GM19193 (cell line): Measurements from ENCODE around the gene HEG1.

Source experiments
- POLR2A ChIP-seq: IDR thresholded peaks from 4 replicates; pipeline ENCODE4 v1.6.1; 2011; ENCODE audit not compliant: insufficient read depth, insufficient read length; ENCODE audit errors: extremely low read depth

The HEG1 gene

DNA sequence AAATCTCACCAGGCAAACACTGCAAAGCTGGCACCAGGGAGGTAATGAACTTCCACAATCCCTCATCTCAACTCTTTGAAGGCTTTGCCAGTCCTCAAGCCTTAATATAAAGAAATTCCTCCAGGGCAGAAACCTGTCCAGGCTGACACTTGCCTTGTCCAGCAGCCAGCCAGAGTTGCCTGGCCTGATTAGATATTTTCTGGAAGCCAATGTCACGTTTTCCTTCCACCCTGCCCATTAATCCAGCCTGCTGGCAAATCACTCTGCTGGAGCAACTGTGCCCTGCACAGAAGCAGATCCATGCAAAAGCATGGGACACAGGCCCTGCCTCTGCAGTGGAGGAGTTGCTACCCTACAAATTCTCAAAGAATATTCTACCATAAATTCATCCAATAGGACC, 56.5 kb downstream of the HEG1 start:
- no peak for TF ChIP-seq POLR2A

DNA sequence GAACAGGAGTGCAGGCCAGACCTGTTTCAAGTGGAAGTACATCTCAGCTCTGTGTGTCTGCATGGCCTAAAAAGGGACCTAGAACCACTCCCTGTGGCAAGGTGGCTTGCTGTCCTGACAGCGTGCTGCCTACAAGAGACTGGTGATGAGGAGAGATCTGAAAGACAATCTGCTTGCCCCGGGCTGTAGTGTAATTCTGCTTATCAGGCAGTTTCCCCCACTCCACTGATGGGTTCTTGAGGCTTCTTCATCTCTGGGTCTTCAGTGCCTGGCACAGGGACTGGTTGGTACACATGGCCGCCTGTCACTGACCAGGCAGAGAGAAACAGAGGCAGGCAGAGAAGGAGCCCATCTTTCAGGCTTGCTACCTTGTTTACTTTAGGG, 57.6 kb downstream of the HEG1 start:
- TF ChIP-seq POLR2A = no peak

DNA sequence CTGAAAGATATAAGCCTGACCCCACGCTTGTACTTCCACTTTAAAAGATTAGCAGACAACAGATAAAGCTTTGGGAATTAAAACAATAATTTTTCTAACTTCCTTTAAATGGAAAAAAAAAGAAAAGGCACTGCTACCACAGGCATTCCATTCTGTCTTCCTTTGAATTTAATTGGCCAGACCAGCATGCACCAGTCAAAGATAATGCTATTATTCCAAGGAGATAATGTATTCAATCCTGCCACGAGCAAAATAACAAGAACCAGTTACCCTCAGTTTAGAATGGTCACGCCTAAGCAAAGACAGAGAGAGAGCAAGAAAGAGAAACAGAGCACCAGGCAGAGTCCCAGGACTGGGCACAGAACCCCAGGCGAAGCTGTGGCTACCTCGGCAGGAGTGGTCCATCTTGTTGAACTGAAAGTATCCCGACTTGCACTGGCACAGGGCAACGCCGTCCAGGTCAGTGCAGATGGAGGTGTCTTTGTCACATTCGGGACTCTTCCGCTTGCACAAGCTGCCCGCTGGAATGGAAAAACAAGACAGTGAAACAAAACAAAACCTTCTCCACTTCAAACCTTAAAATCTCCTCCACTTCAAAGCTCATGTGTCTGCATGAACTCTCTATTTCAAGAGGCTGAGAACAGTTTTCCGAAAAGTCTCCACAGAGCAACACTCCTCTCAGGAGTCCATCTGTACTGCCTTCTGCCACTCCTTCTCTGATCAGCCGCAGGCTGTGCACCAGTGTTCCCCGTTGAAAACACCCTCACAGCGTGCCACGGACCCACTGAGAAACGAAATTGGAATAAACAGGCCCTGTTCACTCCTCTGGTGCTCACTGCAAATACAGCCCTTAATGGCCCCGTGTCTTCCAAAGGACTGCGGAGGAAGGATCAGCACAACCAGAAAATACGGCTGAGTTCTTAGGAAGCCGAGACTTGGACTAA, 58.2 kb downstream of the HEG1 start:
- no peak for TF ChIP-seq POLR2A

DNA sequence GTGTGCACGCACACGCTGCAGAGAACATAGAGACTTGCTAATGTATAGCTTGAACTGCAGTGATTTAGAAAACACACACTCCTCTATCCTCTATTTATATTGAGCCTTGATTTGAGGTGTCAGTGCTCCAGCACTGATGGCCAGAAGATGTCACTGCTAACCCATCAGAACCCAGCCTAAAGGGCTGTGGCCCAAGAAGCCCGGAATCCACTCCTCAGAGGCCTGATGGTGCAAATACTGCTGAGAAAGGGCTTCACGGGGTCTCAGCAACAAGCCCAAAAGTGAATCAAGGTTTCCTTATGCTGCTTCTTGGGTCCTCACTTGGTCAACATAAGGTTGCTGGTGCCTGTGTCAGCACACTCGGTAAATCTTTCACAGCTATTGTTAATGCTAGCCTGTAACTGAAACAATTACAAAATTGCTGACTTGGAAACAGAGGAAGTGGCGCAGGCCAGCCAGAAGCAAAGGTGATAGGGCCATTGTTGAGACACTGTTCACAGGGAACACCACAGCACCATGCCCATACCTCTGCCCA, 60.3 kb downstream of the HEG1 start:
- TF ChIP-seq POLR2A = no peak

DNA sequence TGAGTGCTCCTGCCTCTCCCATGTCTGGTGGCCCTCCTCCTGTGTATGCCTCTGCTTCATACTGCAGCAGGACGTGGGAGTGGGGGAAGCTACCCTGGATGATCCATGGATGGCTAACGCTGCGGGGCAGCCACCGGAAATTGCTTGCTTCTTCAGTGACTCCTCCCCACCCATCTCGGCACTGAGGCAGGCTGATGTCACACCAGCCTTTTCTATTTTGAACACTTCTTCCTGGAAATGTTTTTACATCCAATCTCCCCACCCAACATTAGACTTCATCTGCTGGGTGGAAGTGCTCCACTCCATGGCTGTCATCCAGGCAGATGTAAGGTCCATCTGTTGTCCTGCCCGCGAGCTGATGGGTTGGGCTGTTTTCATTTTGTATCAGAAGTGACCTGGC, 62.3 kb downstream of the HEG1 start:
- no peak for TF ChIP-seq POLR2A

DNA sequence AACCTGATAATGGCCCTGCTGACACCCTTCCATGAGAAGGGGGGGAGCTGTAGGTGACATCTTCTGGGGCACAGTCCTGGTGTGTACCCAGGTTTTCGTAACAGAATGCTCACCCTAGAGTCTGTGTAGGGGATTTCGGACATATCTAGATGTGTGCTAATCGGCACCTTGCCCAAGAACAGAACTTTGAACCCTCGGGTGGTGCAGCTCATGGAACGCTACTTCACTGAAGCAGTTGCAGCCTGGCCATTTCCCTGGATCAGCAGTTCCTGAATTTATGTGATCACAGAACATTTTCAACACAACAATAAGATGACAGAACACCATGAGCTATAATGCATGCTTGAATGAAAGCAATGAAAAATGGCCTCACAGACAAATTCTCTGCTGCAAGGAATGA, 63.8 kb downstream of the HEG1 start:
- TF ChIP-seq POLR2A = no peak

DNA sequence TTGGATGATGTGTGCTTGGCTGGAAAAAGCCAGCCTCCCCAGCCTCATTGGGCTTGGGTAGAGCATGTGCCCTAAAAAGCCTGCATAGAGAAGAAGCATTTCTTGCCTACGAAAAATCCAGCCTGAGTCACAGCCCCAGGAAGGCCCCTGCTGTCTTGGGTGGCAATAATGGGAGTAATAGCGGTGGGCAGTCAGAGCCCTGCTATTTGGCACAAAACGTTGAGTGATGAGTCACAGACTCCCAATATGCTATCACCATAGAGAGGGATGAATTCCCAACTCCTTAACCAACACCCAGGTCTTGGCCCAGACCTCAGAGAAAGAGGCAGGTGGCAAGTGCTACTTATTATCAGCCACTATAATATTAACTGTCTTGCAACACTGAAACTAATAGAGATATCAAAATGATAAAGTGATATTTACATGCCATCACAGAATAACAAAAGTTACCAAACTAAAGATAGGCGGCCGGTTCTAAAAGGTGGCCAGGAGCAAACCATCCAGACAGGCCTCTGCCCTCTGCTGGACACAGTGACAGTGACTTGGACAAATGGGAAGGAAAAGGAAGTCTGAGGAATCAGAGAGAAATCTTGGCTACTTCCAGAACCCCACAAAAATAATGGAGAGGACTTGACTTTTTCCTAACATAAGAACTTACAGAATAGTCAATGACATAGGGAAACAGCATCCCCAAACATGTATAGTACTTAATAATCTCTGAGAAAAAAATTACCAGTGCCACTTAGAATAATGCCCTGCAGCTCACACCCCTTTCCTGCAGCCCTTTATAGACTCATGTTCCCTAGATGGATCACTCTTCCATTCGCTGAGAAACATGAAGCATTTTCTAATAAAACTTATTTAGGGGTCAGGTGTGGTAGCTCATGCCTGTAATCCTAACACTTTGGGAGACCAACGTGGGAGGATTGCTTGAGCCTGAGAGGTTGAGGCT, 69.3 kb downstream of the HEG1 start:
- TF ChIP-seq POLR2A = no peak

DNA sequence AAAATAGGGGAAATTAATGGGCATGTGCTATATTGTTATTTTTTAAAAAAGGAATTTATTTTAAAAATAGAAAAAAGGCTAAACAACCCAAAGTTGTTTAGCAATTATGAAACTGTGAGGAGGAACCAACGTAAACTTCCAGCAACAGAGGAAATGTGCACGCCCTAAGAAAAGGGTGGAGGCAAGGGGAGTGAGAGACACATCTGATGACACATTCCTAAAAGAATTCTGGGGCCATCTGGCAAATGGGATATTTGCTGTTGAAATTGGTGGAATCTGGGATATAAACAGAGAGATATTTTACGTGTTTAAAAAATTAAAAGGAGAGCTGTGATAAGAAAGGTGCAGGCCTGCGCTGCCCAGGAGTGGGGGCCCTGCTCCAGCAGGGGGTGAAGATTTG, 70.4 kb downstream of the HEG1 start:
- no peak for TF ChIP-seq POLR2A

DNA sequence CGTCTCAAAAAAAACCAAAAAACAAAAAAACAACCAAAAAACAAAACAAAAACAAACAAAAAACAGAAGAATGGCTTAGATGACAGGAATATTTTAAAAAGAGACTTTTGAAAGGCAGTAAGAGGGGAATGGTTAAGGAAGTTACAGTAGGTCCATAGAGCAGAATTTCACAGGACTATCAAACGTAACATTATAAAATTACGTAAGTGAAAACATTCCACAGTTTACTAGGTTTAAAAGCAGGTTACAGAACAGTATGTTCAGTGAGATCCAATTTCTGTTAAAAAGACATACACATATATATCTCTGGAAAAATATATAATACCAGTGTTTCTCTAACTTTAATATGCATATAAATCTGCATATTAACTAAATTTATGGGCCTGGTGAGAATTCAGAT, 71.0 kb downstream of the HEG1 start:
- no peak for TF ChIP-seq POLR2A

DNA sequence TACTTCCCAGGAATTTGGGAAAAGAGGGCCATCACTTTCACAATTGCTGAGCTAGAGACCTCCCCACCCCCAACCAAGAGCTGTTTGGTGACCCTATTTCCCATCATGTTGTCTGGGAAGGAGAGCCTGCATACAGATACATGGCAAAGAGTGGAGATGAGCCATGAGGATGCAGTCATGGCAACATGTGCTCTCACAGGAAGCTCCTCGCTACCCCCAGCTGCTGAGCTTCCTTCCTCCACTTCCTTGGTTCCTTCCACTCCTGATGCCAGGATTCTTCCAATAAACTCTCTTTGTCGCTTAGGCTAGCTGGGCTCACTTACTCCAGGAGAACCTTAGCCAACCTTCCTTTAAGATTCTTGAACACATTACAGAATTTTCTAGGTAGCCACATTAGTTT, 72.9 kb downstream of the HEG1 start:
- TF ChIP-seq POLR2A = no peak

DNA sequence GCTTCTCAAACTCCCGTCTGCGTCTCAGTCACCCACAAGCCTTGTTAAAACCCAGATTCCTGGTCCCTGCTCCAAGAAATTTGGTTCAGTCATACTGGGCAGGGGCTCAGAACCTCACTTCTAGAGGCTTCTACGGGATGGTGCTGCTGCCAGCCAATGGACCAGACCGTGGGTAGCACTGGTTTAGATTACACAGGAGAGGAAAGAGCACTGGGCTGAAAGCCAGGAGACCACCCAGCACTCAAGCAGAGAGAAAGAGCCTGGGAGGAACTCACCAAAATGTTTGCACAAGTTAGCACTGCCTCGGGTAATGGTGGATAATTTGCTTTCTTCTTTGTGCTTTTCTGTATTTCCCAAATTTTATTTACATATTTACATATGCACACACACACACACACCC, 74.3 kb downstream of the HEG1 start:
- no peak for TF ChIP-seq POLR2A

DNA sequence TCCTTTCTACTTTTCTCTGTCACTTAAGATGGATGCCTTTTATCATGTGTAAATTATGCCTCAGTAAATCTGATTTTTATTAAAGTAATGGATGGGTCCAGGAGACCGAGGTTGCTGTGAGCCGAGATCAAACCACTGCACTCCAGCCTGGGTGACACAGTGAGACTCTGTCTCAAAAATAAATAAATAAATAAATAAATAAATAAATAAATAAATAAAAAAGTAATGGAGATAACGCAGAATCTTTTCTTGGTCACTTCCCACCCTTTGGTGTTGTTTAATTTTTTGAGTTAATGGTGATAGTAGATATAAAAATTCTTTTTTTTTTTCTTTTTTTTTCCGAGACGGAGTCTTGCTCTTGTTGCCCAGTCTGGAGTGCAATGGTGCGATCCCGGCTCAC, 77.2 kb downstream of the HEG1 start:
- TF ChIP-seq POLR2A = no peak

DNA sequence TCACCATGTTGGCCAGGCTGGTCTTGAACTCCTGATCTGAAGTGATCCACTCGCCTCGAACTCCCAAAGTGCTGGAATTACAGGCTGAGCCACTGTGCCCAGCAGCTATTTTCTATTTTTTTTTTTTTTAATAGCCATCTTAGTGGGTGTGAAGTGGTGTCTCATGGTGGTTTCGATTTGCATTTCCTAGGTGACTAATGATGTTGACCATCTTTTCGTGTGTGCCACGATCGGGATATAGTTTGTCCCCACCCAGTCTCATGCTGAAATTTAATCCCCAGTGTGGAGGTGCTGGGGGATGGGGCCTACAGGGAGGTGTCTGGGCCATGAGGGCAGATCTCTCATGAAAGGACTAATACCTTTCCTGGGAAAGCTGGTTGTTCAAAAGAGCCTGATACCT, 79.4 kb downstream of the HEG1 start:
- no peak for TF ChIP-seq POLR2A

DNA sequence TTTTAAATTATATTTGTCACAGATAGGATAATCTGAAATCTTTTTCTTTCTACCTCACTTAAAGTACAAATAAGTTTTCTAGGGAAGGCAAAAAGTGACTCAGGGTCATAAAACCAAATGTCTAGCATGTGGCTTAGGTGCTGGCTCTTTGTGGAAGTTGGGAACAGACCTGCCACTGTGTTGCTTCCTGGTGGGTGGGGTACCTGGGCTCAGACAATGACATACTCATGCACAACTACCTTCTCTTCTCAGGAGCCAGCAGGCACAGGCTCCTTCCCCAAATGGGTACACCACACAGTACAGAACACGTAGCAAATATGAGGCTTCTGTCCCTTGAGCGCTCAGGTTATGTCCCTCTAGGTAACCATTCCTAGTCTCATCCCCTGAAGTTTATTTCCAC, 81.1 kb downstream of the HEG1 start:
- TF ChIP-seq POLR2A = no peak

DNA sequence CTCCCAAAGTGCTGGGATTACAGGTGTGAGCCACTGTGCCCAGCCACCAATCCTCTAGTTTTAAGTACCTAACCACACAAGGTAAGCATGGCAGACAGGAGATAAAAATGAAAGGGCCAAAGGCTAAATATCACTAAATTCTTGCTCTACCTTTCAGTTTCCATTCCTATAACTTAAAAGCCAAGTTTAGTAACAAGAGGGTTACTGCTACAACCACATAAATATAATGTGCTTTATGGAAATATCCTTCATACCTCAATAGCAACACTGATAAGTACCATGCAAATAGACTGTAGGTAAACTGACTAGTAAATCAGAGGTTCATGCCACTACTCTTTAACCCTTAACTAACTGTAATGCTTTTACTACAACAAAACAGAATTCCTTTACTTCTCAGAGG, 82.5 kb downstream of the HEG1 start:
- no peak for TF ChIP-seq POLR2A
